H1 (cell line): Measurements from ENCODE around the gene SLX4IP. TPM values are rescaled to one million over a fixed set of nuclear protein-coding genes. Genes with fewer than 3 reads are reported as not detected.

Experiments
- CTCF ChIA-PET: fragments of 300-600 bp; sonication (Branson Sonifier 250); formaldehyde crosslinking; loops from one replicate; lab custom pipeline; 2021; ENCODE audit not compliant: partially characterized antibody; lab: Charles Lee
- POLR2A ChIA-PET: fragments of 300-600 bp; sonication (Branson Sonifier 250); formaldehyde crosslinking; loops from one replicate; lab custom pipeline; 2021; ENCODE audit warnings: inconsistent platforms; ENCODE audit not compliant: partially characterized antibody; lab: Charles Lee
- DNase-seq, 2 experiments: peaks; one replicate each; pipeline versions ENCODE4 v3.0.0 to v3.0.0-alpha.2; 2010 to 2022; ENCODE audit warnings: low spot score in 2 of 2, low read depth in 1 of 2, mixed read lengths in 1 of 2
- FAIRE-seq: peaks from 2 replicates; lab custom pipeline; 2011; peaks lifted over from hg19 to GRCh38; lab: Jason Lieb, UNC
- H2AFZ ChIP-seq: 2 replicates; pipeline ENCODE4 v1.8.1; 2012; ENCODE audit warnings: low read length, inconsistent platforms
- H2AK5ac ChIP-seq: 2 replicates; pipeline ENCODE4 v1.6.1; 2013; ENCODE audit warnings: low read depth, low read length
- H2BK120ac ChIP-seq: replicated peaks from 2 replicates; pipeline ENCODE3; 2013; ENCODE audit warnings: low read depth, low read length, inconsistent platforms
- H2BK12ac ChIP-seq: 2 replicates; pipeline ENCODE4 v1.6.1; 2013; ENCODE audit warnings: low read depth, low read length
- H2BK15ac ChIP-seq: 2 replicates; pipeline ENCODE4 v1.6.1; 2013; ENCODE audit warnings: low read length
- H2BK20ac ChIP-seq: 2 replicates; pipeline ENCODE4 v1.6.1; 2013; ENCODE audit warnings: low read length
- H2BK5ac ChIP-seq: 2 replicates; pipeline ENCODE4 v1.6.1; 2013; ENCODE audit warnings: low read depth, low read length
- H3K14ac ChIP-seq: 2 replicates; pipeline ENCODE4 v1.6.1; 2013; ENCODE audit warnings: inconsistent platforms; ENCODE audit not compliant: insufficient read length
- H3K18ac ChIP-seq: 2 replicates; pipeline ENCODE4 v1.6.1; 2013; ENCODE audit warnings: low read length; ENCODE audit errors: extremely low read depth
- H3K23ac ChIP-seq: 2 replicates; pipeline ENCODE4 v1.6.1; 2013; ENCODE audit warnings: inconsistent platforms; ENCODE audit not compliant: insufficient read length
- H3K23me2 ChIP-seq: 2 replicates; pipeline ENCODE4 v1.6.1; 2013; ENCODE audit warnings: low read depth, low read length
- H3K27ac ChIP-seq: 2 replicates; pipeline ENCODE4 v1.6.1; 2011; ENCODE audit warnings: low read depth, low read length, inconsistent platforms
- H3K27me3 ChIP-seq, 4 experiments: replicated peaks in 1 of 4; 1 replicate in 1 of 4; 2 replicates in 3 of 4; pipeline versions ENCODE4 v1.6.1 to v1.8.1; 2011 to 2013; ENCODE audit warnings: low read length in 3 of 4, mild to moderate bottlenecking in 3 of 4, inconsistent platforms in 2 of 4, mixed read lengths in 2 of 4, moderate library complexity in 1 of 4; ENCODE audit not compliant: control insufficient read depth in 3 of 4, insufficient read depth in 3 of 4; ENCODE audit errors: extremely low read depth in 1 of 4
- H3K36me3 ChIP-seq, 4 experiments: 2 replicates each; pipeline versions ENCODE4 v1.6.1 to v1.8.1; 2011 to 2013; ENCODE audit warnings: mild to moderate bottlenecking in 4 of 4, low read length in 3 of 4, moderate library complexity in 2 of 4, control low read depth in 1 of 4, inconsistent platforms in 1 of 4; ENCODE audit not compliant: insufficient read depth in 4 of 4, control insufficient read depth in 2 of 4
- H3K4ac ChIP-seq: replicated peaks from 2 replicates; pipeline ENCODE3; 2013; ENCODE audit warnings: low read length, low read depth, mixed read lengths, inconsistent platforms; ENCODE audit not compliant: insufficient read length
- H3K4me1 ChIP-seq, 4 experiments: replicated peaks in 1 of 4; 1 replicate in 1 of 4; 2 replicates in 3 of 4; pipeline versions ENCODE4 v1.6.1 to v1.8.1; 2011 to 2013; ENCODE audit warnings: low read length in 3 of 4, inconsistent platforms in 2 of 4, mixed read lengths in 1 of 4; ENCODE audit not compliant: insufficient read depth in 4 of 4, control insufficient read depth in 3 of 4
- H3K4me2 ChIP-seq, 2 experiments: 2 replicates each; pipeline versions ENCODE4 v1.6.1 to v1.8.1; 2011 to 2013; ENCODE audit warnings: low read depth in 2 of 2, low read length in 2 of 2, control low read depth in 1 of 2, inconsistent platforms in 1 of 2, mild to moderate bottlenecking in 1 of 2; ENCODE audit not compliant: insufficient read depth in 1 of 2
- H3K4me3 ChIP-seq, 4 experiments: fragments of 200-600, 300-600 bp in 1 of 4; sonication (generic), shearing (Covaris generic), sonication (Bioruptor Twin) in 1 of 4; 2 replicates each; pipeline versions ENCODE4 v1.5.1 to v1.8.1; 2011 to 2016; ENCODE audit warnings: low read length in 4 of 4, low read depth in 3 of 4, control low read depth in 2 of 4, inconsistent platforms in 2 of 4, mild to moderate bottlenecking in 2 of 4, mixed read lengths in 1 of 4, moderate library complexity in 1 of 4; ENCODE audit not compliant: insufficient read depth in 2 of 4; ENCODE audit errors: extremely low read depth in 1 of 4
- H3K56ac ChIP-seq: replicated peaks from 2 replicates; pipeline ENCODE3; 2013; ENCODE audit warnings: low read depth, mild to moderate bottlenecking, mixed read lengths, low read length, inconsistent platforms; ENCODE audit not compliant: insufficient read length
- H3K79me1 ChIP-seq: 2 replicates; pipeline ENCODE4 v1.6.1; 2013; ENCODE audit warnings: low read depth, low read length, control low read depth
- H3K79me2 ChIP-seq, 2 experiments: 2 replicates each; pipeline versions ENCODE4 v1.6.1 to v1.8.1; 2012 to 2013; ENCODE audit warnings: low read length in 2 of 2, mild to moderate bottlenecking in 2 of 2, inconsistent platforms in 1 of 2; ENCODE audit not compliant: insufficient read depth in 2 of 2, control insufficient read depth in 1 of 2
- H3K9ac ChIP-seq, 4 experiments: replicated peaks in 1 of 4; 1 replicate in 1 of 4; 2 replicates in 3 of 4; pipeline versions ENCODE4 v1.6.1 to v1.8.1; 2011 to 2013; ENCODE audit warnings: low read depth in 3 of 4, low read length in 3 of 4, control low read depth in 2 of 4, mild to moderate bottlenecking in 2 of 4, moderate library complexity in 2 of 4, inconsistent platforms in 1 of 4; ENCODE audit errors: extremely low read depth in 1 of 4
- H3K9me3 ChIP-seq, 2 experiments: 2 replicates each; pipeline versions ENCODE4 v1.6.1 to v1.8.1; 2012 to 2013; ENCODE audit warnings: mild to moderate bottlenecking in 2 of 2, moderate library complexity in 2 of 2, control low read depth in 1 of 2, inconsistent platforms in 1 of 2, low read depth in 1 of 2, low read length in 1 of 2, mixed read lengths in 1 of 2; ENCODE audit not compliant: insufficient read depth in 2 of 2
- H4K20me1 ChIP-seq, 2 experiments: replicated peaks in 1 of 2; 2 replicates each; pipeline versions ENCODE3 to v1.8.1; 2011 to 2013; ENCODE audit warnings: inconsistent platforms in 2 of 2, low read length in 2 of 2, mild to moderate bottlenecking in 1 of 2; ENCODE audit not compliant: insufficient read depth in 2 of 2, control insufficient read depth in 1 of 2
- H4K5ac ChIP-seq: 2 replicates; pipeline ENCODE4 v1.6.1; 2013; ENCODE audit warnings: low read length, low read depth, mixed read lengths, inconsistent platforms; ENCODE audit not compliant: insufficient read length
- H4K8ac ChIP-seq: 2 replicates; pipeline ENCODE4 v1.8.0; 2013; ENCODE audit warnings: mild to moderate bottlenecking, moderate library complexity, low read length, inconsistent platforms; ENCODE audit not compliant: insufficient read depth; ENCODE audit errors: extremely low read depth
- H4K91ac ChIP-seq: replicated peaks from 2 replicates; pipeline ENCODE3; 2013; ENCODE audit warnings: low read length, mixed read lengths, inconsistent platforms; ENCODE audit not compliant: insufficient read length
- ATF3 ChIP-seq: IDR thresholded peaks from 2 replicates; pipeline ENCODE4 v1.6.1; 2011; ENCODE audit warnings: low read depth, mild to moderate bottlenecking, low read length; ENCODE audit not compliant: insufficient read depth
- KDM1A ChIP-seq: fragments of 200-600, 300-600 bp; sonication (generic); IDR thresholded peaks from 2 replicates; pipeline ENCODE4 v1.7.1; 2016; ENCODE audit warnings: mild to moderate bottlenecking, low read length, borderline replicate concordance
- MAX ChIP-seq: IDR thresholded peaks from 2 replicates; pipeline ENCODE4 v1.6.1; 2012; ENCODE audit warnings: inconsistent platforms
- RXRA ChIP-seq: IDR thresholded peaks from 2 replicates; pipeline ENCODE4 v1.6.1; 2011; ENCODE audit warnings: low read depth, mild to moderate bottlenecking, low read length, moderate library complexity; ENCODE audit not compliant: insufficient read depth
- SIX5 ChIP-seq: IDR thresholded peaks from 2 replicates; pipeline ENCODE4 v1.6.1; 2011; ENCODE audit warnings: mild to moderate bottlenecking, low read depth, low read length
- USF2 ChIP-seq: IDR thresholded peaks from 2 replicates; pipeline ENCODE4 v1.6.1; 2011; ENCODE audit warnings: low read length, improper control_type of control experiment
- YY1 ChIP-seq: IDR thresholded peaks from 2 replicates; pipeline ENCODE4 v1.6.1; 2011; ENCODE audit warnings: low read depth, mild to moderate bottlenecking, low read length
- WGBS, 2 experiments: shearing (Covaris generic) in 1 of 2; methylation state at CpG; one replicate each; pipeline versions ENCODE4 v1.1.6 to v1.1.7; 2013 to 2015; ENCODE audit warnings: low lambda C conversion rate in 2 of 2, mixed read lengths in 2 of 2, inconsistent platforms in 1 of 2, low coverage in 1 of 2, missing lambda C conversion rate in 1 of 2; ENCODE audit not compliant: insufficient replicate concordance in 2 of 2, insufficient coverage in 1 of 2, insufficient read length in 1 of 2; ENCODE audit errors: extremely low coverage in 1 of 2, missing lambda C conversion rate in 1 of 2; 5-methylcytosine and 5-hydroxymethylcytosine counted together
- polyA plus RNA-seq, 7 experiments: library from polyadenylated mRNA; depleted of rRNA in 3 of 7; stranded (reverse) in 5 of 7; unstranded in 2 of 7; fragments of >200 nt in 5 of 7; fragments of 200-250 nt in 2 of 7; gene quantifications; 1 replicate in 5 of 7; 2 replicates in 1 of 7; 4 replicates in 1 of 7; pipeline versions ENCODE4 v1.2.1 to v1.2.3, GENCODE V29; 2011 to 2013; ENCODE audit warnings: missing spikeins in 2 of 7, mixed read lengths in 2 of 7
- total RNA-seq: library from RNA; stranded (reverse); fragmentation: NEBNext Ultra II Directional; extraction: Animal tissue kit (Norgen Biotek cat#: 25700); gene quantifications from 2 replicates; pipeline ENCODE4 v1.2.1, GENCODE V29; 2021

Gene SLX4IP
- total and polyA plus RNA-seq, 2 of the 8 experiments (the other 6 are each of a cell fraction or from before 2014, with no cell fraction given): 2.4 to 8.7 TPM

GRCh38 chr20:10667077-10667401 lies 231.9 kb downstream of the SLX4IP start:
- no peak overlapping the region for H3K14ac ChIP-seq
- POLR2A ChIA-PET: interaction anchor here (1.7 kb wide), 1 partner anchor 11 kb away, joined by 3 read pairs; no protein-coding TSS in a partner anchor
- H2BK20ac ChIP-seq: no peak overlapping the region
- H3K56ac ChIP-seq: no peak overlapping the region
- CTCF ChIA-PET: interaction anchor here (0.5 to 1.8 kb wide), 3 partner anchors 77 to 230 kb away, joined by 3 to 6 read pairs (median 3); no protein-coding TSS in a partner anchor
- DNase-seq (no peak), FAIRE-seq (no peak)
- no peak overlapping the region for H4K8ac ChIP-seq
- no peaks in the 10 kb centered on the region for H3K27me3 ChIP-seq
- no peak overlapping the region; the same call in 1 of the 2 replicates for H2AK5ac ChIP-seq
- peak overlapping the region in 1 of 2 experiments; percentile 11; a peak in 1 of 4 replicates for H3K4me2 ChIP-seq
- peaks cover 29 to 45% (median 35%) of the 10 kb centered on the region in 4 experiments for H3K4me1 ChIP-seq
- H3K27ac ChIP-seq: no peak overlapping the region
- H3K9me3 ChIP-seq: no peaks in the 10 kb centered on the region; a peak in 1 of 4 replicates
- H3K9ac ChIP-seq: no peak overlapping the region
- no peak overlapping the region for H3K4me3 ChIP-seq
- peaks cover 14% of the 10 kb centered on the region for H3K79me1 ChIP-seq
- 97% methylated on average over 20 of the region's 21 CpGs; no CpG with 5 or more reads in 1 of the 2 experiments for WGBS, 2 experiments
- peaks cover 0 to 20% of the 10 kb centered on the region in 2 experiments for H4K20me1 ChIP-seq
- no peak overlapping the region for H4K5ac ChIP-seq
- H4K91ac ChIP-seq: no peak overlapping the region
- no peak overlapping the region for H3K18ac ChIP-seq
- H2BK5ac ChIP-seq: 0 out of 2 replicates have a peak overlapping the region, but pooled peaks have one; percentile 9
- H3K36me3 ChIP-seq: peaks cover 8 to 43% (median 17%) of the 10 kb centered on the region in 4 experiments; a peak in 7 of 8 replicates
- H2AFZ ChIP-seq: no peak overlapping the region
- H2BK12ac ChIP-seq: no peak overlapping the region
- peaks cover 2% of the 10 kb centered on the region for H3K23me2 ChIP-seq
- H2BK15ac ChIP-seq: no peak overlapping the region
- H3K4ac ChIP-seq: no peak overlapping the region
- no peak overlapping the region for H3K23ac ChIP-seq
- TF ChIP-seq MAX (no peak), RXRA (no peak), KDM1A (no peak), YY1 (no peak), USF2 (no peak), ATF3 (no peak), SIX5 (no peak)
- H3K79me2 ChIP-seq: peaks cover 25 to 96% of the 10 kb centered on the region in 2 experiments
- H2BK120ac ChIP-seq: no peak overlapping the region
